Suppressor macrophage (primary cell): ENCODE measurements around the gene LIPG.
A peak's percentile ranks its signal among the peaks of the same experiment; 100 is the strongest.

ENCODE experiments used
- DNase-seq, 4 experiments: peaks; one replicate each; pipeline ENCODE4 v3.0.0-alpha.2; 2020 to 2022

The LIPG gene

GRCh38 chr18:49613141-49613640, 51.3 kb downstream of the LIPG start:
- DNase-seq: no peak

- no peak for DNase-seq
Observed at GRCh38 chr18:49613641-49614151, 51.8 kb downstream of the LIPG start.

GRCh38 chr18:49616618-49617328, 54.9 kb downstream of the LIPG start:
- no peak for DNase-seq

- DNase-seq: no peak
Observed at GRCh38 chr18:49617329-49617695, 55.5 kb downstream of the LIPG start.

GRCh38 chr18:49617865-49618264, 56.0 kb downstream of the LIPG start:
- no peak for DNase-seq

- DNase-seq: no peak
Observed at GRCh38 chr18:49618742-49619681, 57.2 kb downstream of the LIPG start.

- DNase-seq: no peak
Observed at GRCh38 chr18:49619801-49620200, 57.9 kb downstream of the LIPG start.

GRCh38 chr18:49621301-49621700, 59.4 kb downstream of the LIPG start:
- DNase-seq: no peak

GRCh38 chr18:49621717-49622351, 60.0 kb downstream of the LIPG start:
- no peak for DNase-seq

GRCh38 chr18:49623571-49623970, 61.7 kb downstream of the LIPG start:
- DNase-seq: no peak

- no peak for DNase-seq
Observed at GRCh38 chr18:49625021-49625691, 63.3 kb downstream of the LIPG start.

- peak in 1 of 4 experiments; percentile 4 for DNase-seq
Observed at GRCh38 chr18:49626842-49627467, 65.1 kb downstream of the LIPG start.

GRCh38 chr18:49628119-49628518, 66.3 kb downstream of the LIPG start:
- DNase-seq: no peak

- DNase-seq: no peak
Observed at GRCh38 chr18:49628881-49629795, 67.3 kb downstream of the LIPG start.

GRCh38 chr18:49630246-49630699, 68.4 kb downstream of the LIPG start:
- DNase-seq: peak; percentile 34 to 50 (median 42)

- DNase-seq: no peak
Observed at GRCh38 chr18:49631146-49631866, 69.4 kb downstream of the LIPG start.

- no peak for DNase-seq
Observed at GRCh38 chr18:49632588-49632987, 70.7 kb downstream of the LIPG start.

GRCh38 chr18:49638209-49638785, 76.4 kb downstream of the LIPG start:
- no peak for DNase-seq

GRCh38 chr18:49638891-49639557, 77.2 kb downstream of the LIPG start:
- DNase-seq: no peak
